Thyroid gland (tissue), 4 donors: ENCODE results near the gene BMP2K. TPM values are rescaled to one million over a fixed set of nuclear protein-coding genes. Genes with fewer than 3 reads are reported as not detected.

ENCODE experiments used
- DNase-seq, 2 donors: peaks; one replicate each; pipeline ENCODE4 v3.0.0-alpha.2; 2019
- H3K27ac ChIP-seq, 3 donors: fragments of 200-600 bp; sonication (generic); 1 replicate in 2 of 3; 2 replicates in 1 of 3; pipeline ENCODE4 v1.5.1; 2016 to 2019; ENCODE audit warnings: mild to moderate bottlenecking in 1 of 3, moderate library complexity in 1 of 3
- H3K27me3 ChIP-seq: fragments of 200-600 bp; sonication (generic); one replicate; pipeline ENCODE4 v1.5.1; 2019
- H3K36me3 ChIP-seq, 2 donors: fragments of 200-600 bp; sonication (generic); one replicate each; pipeline ENCODE4 v1.5.1; 2016 to 2019
- H3K4me1 ChIP-seq, 2 donors: fragments of 200-600 bp; sonication (generic); one replicate each; pipeline ENCODE4 v1.5.1; 2017 to 2019
- H3K4me3 ChIP-seq, 3 donors: fragments of 200-600 bp; sonication (generic); replicated peaks in 1 of 3; 1 replicate in 2 of 3; 2 replicates in 1 of 3; pipeline ENCODE4 v1.5.1; 2016; ENCODE audit warnings: mild to moderate bottlenecking in 1 of 3
- H3K9me3 ChIP-seq: fragments of 200-600 bp; sonication (generic); one replicate; pipeline ENCODE4 v1.5.1; 2017
- POLR2A ChIP-seq, 2 donors: fragments of 450-650 bp; IDR thresholded peaks; one replicate each; pipeline ENCODE4 v1.6.1; 2017; ENCODE audit warnings: antibody characterized with exemption in 2 of 2, mild to moderate bottlenecking in 2 of 2, moderate library complexity in 1 of 2
- WGBS, 2 donors: methylation state at CpG; one replicate each; pipeline ENCODE4 v1.1.5; 2017; 5-methylcytosine and 5-hydroxymethylcytosine counted together
- intact Hi-C: fragments of 100-400 bp; cut with DNase I; formaldehyde crosslinking; loops from one replicate; pipeline ENCODE4 v1.15.1; 2023
- total RNA-seq, 4 donors: library from RNA; depleted of rRNA; stranded (reverse); fragments of >200 nt; gene quantifications; one replicate each; pipeline ENCODE4 v1.2.3, GENCODE V29; 2016
- TF ChIP-seq, protein P1 (sequence below), 6 experiments: fragments of 200-600 bp in 3 of 6; fragments of 450-650 bp in 3 of 6; sonication (generic) in 3 of 6; IDR thresholded peaks; one replicate each; pipeline ENCODE4 v1.5.1; 2016 to 2019; ENCODE audit warnings: antibody characterized with exemption in 6 of 6, mild to moderate bottlenecking in 2 of 6, inconsistent platforms in 1 of 6, moderate library complexity in 1 of 6

Gene BMP2K
- total RNA-seq, 4 donors from 2014 or later: 63.8 to 69.2 (median 64.3) TPM

DNA sequence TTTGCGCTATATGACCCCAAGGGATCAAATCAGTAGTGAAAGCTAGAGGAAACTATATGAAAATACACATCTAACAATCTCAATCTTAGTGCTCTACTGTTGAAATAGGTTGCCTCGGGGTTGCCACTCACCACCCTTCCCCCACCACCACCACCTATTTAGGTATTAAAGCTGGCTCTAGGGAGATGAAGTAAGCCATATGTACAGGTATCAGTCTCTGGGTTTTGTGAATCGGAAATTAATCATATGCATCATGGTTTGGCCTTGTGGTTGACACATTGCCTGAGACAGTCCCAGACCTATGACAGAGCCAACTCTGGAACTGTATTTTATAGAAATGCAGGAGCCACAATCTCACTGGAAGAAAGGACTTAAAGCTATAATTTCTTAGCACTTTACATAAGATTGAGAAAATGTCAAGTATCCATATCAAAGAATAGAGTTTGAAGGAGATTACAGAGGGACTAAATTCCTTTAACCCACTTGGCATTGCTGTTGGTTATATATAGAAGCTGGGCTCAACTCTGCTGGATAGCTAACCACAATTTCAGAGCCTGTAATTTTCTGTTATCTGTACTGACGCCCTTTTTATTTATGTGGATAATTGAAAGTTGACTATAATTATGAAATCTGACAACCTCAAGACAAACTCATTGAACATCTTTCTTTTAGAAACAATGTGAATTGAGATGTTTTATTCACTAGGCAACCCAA lies 26.7 kb upstream of the BMP2K start:
- Histone ChIP-seq H3K27ac (no peak overlapping the region), H3K9me3 (no peaks in the 10 kb centered on the region), H3K4me1 (peaks cover 0 to 7% of the 10 kb centered on the region in 2 donors), H3K27me3 (no peaks in the 10 kb centered on the region), H3K36me3 (no peaks in the 10 kb centered on the region), H3K4me3 (no peak overlapping the region)
- 71 to 81% methylated on average over 4 of the region's 4 CpGs for WGBS, 2 donors
- no peak for DNase-seq
- TF ChIP-seq POLR2A (IDR thresholded peaks at IDR 0.05): no peak
- TF ChIP-seq, protein P1, sequence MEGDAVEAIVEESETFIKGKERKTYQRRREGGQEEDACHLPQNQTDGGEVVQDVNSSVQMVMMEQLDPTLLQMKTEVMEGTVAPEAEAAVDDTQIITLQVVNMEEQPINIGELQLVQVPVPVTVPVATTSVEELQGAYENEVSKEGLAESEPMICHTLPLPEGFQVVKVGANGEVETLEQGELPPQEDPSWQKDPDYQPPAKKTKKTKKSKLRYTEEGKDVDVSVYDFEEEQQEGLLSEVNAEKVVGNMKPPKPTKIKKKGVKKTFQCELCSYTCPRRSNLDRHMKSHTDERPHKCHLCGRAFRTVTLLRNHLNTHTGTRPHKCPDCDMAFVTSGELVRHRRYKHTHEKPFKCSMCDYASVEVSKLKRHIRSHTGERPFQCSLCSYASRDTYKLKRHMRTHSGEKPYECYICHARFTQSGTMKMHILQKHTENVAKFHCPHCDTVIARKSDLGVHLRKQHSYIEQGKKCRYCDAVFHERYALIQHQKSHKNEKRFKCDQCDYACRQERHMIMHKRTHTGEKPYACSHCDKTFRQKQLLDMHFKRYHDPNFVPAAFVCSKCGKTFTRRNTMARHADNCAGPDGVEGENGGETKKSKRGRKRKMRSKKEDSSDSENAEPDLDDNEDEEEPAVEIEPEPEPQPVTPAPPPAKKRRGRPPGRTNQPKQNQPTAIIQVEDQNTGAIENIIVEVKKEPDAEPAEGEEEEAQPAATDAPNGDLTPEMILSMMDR (IDR thresholded peaks at IDR 0.05): no peak
- intact Hi-C loops: no loop called here

DNA sequence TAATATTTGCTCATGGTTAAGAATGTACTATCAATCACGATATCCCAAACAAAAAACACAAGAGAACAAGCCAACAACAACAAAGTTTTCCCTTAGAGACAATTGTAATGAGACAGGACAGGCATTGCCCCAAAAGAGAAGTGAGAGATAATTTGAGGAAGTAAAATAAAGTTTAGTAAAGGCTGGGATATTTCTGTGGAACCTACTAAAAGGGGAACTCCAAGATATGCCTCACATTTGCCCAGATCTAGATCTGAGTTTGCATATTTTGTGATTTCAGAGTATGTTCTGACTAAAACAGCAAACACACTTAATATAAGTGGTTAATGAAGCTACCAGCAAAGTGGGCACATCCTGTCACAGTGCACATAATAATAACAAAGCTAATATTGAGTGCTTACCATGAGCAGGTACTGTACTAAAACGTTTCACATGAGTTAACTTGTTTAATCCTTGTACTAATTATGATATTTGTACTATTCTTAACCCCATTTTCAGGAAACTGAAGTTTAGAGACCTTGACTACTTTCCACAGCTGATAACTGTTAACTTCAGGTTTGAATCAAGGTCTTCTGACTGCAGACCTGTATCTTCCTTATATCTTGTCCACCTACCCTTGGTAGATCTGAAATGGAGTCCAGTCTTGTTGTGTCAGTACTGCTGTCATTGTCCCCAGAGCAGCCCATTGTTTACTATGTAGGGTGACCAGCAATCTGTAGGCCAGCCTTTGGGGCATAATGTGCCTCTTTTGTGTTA lies 26.0 kb upstream of the BMP2K start:
- intact Hi-C loops: no loop called here
- Histone ChIP-seq H3K27me3 (no peaks in the 10 kb centered on the region), H3K4me1 (peaks cover 0 to 7% of the 10 kb centered on the region in 2 donors), H3K9me3 (no peaks in the 10 kb centered on the region), H3K36me3 (no peaks in the 10 kb centered on the region), H3K4me3 (no peak overlapping the region), H3K27ac (no peak overlapping the region)
- no peak for DNase-seq
- TF ChIP-seq POLR2A (IDR thresholded peaks at IDR 0.05): no peak
- TF ChIP-seq, protein P1 (IDR thresholded peaks at IDR 0.05): no peak
- WGBS, 2 donors: 26 to 32% methylated on average over 2 of the region's 2 CpGs

DNA sequence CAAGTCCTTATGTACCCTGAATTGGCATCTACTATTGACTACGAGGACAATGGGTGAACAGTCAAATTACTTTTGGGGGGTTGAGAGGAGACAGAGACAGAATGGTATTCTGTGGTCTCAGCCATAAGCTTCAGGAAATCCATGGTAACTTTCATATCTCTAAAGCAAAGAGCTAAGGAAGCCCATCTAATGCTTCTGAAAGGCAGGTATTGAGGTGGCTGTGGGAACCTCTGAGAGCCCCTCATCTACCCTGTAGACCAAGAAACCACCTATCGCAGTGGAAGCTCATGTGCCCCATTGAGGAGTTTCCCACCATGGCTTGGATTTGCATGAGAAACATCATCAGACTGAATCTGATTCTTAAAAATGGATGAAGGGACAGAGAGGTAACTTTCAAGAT lies 23.1 kb upstream of the BMP2K start:
- 98% methylated on average over 2 of the region's 2 CpGs for WGBS, 2 donors
- no peak overlapping the region for H3K4me3 ChIP-seq
- H3K36me3 ChIP-seq: no peaks in the 10 kb centered on the region
- intact Hi-C loops: no loop called here
- H3K9me3 ChIP-seq: no peaks in the 10 kb centered on the region
- no peak for DNase-seq
- no peak for TF ChIP-seq POLR2A (IDR thresholded peaks at IDR 0.05)
- TF ChIP-seq, protein P1 (IDR thresholded peaks at IDR 0.05): no peak
- no peaks in the 10 kb centered on the region for H3K27me3 ChIP-seq
- peaks cover 0 to 7% of the 10 kb centered on the region in 2 donors for H3K4me1 ChIP-seq
- H3K27ac ChIP-seq: no peak overlapping the region

DNA sequence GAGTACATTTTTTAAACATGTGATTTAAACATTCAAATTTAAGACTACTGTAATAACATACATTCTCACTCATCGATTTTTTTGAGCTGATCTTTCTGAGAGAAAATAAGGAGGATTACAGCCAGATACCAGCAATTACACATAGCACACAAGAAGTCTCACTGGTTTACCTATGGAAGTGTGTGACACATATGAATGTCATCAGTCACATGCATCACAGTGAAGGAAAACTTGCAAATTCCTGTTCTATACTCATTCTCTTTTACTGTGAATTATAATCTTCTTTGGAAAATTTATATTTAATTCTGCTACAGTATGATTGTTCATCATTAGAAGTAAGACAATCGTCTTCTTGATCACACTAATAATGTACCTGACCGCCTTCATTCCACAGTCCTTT lies 21.3 kb upstream of the BMP2K start:
- intact Hi-C loops: no loop called here
- H3K27me3 ChIP-seq: no peaks in the 10 kb centered on the region
- WGBS, 2 donors: 89 to 95% methylated on average over 3 of the region's 3 CpGs
- no peak overlapping the region for H3K27ac ChIP-seq
- H3K36me3 ChIP-seq: no peaks in the 10 kb centered on the region
- H3K4me1 ChIP-seq: peaks cover 0 to 4% of the 10 kb centered on the region in 2 donors
- H3K4me3 ChIP-seq: no peak overlapping the region
- no peak for DNase-seq
- TF ChIP-seq, protein P1 (IDR thresholded peaks at IDR 0.05): no peak
- no peak for TF ChIP-seq POLR2A (IDR thresholded peaks at IDR 0.05)
- no peaks in the 10 kb centered on the region for H3K9me3 ChIP-seq

DNA sequence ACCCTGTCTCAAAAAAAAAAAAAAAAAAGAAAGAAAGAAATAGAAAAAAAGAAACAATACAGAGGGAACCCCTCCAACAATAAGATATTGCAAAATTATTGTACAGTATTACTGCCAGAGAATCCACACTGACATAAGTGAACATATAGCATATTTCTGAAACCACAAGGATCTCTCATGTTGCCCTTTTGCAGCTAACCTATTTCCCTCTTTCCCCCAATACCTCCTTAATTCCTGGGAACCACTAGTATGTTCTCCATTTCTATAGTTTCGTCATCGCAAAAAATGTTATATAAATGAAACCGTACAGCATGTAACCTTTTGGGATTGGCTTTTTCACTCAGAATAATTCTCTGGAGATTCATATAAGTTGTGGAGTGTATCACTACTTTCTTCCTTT lies 20.0 kb upstream of the BMP2K start:
- TF ChIP-seq POLR2A (IDR thresholded peaks at IDR 0.05): no peak
- TF ChIP-seq, protein P1 (IDR thresholded peaks at IDR 0.05): no peak
- no peaks in the 10 kb centered on the region for H3K9me3 ChIP-seq
- H3K36me3 ChIP-seq: no peaks in the 10 kb centered on the region
- no peak overlapping the region for H3K4me3 ChIP-seq
- WGBS, 2 donors: 76 to 97% methylated on average over 3 of the region's 3 CpGs
- no peak overlapping the region for H3K27ac ChIP-seq
- no peaks in the 10 kb centered on the region for H3K27me3 ChIP-seq
- no peak for DNase-seq
- intact Hi-C loops: no loop called here
- no peaks in the 10 kb centered on the region for H3K4me1 ChIP-seq
